HL-60 (cell line): Measurements from ENCODE around the gene FASTK.

Experiments used
- DNase-seq, 2 experiments: peaks; one replicate each; pipeline ENCODE4 v3.0.0-alpha.2; 2010 to 2020; ENCODE audit warnings: low read depth in 1 of 2, low spot score in 1 of 2
- H3K27ac ChIP-seq: fragments of 250-450 bp; sonication (Bioruptor Pico); replicated peaks from 2 replicates; pipeline ENCODE4 v1.5.1; 2020; ENCODE audit warnings: mild to moderate bottlenecking, moderate library complexity
- H3K27me3 ChIP-seq: fragments of 250-450 bp; sonication (Bioruptor Pico); 2 replicates; pipeline ENCODE4 v1.5.1; 2021; ENCODE audit warnings: mild to moderate bottlenecking, moderate library complexity; ENCODE audit not compliant: insufficient read depth, poor library complexity, severe bottlenecking
- H3K4me3 ChIP-seq: replicated peaks from 2 replicates; pipeline ENCODE4 v1.5.1; 2011; ENCODE audit warnings: mild to moderate bottlenecking, control low read depth, low read length; ENCODE audit not compliant: insufficient read depth
- CTCF ChIP-seq: IDR thresholded peaks from one replicate; pipeline ENCODE4 v1.5.1; 2011; ENCODE audit warnings: low read length, control low read depth, inconsistent platforms; ENCODE audit not compliant: insufficient read depth
- GABPA ChIP-seq: IDR thresholded peaks from 2 replicates; pipeline ENCODE4 v1.6.1; 2012; ENCODE audit warnings: low read depth
- POLR2AphosphoS5 ChIP-seq: IDR thresholded peaks from 2 replicates; pipeline ENCODE4 v1.6.1; 2012; ENCODE audit warnings: low read depth
- REST ChIP-seq: IDR thresholded peaks from 2 replicates; pipeline ENCODE4 v1.6.1; 2012; ENCODE audit warnings: low read depth; ENCODE audit not compliant: insufficient replicate concordance
- SPI1 ChIP-seq: IDR thresholded peaks from 2 replicates; pipeline ENCODE4 v1.6.1; 2012; ENCODE audit warnings: low read depth, mild to moderate bottlenecking, borderline replicate concordance

Gene FASTK

GRCh38 chr7:151104411-151105235 lies 24.0 kb upstream of the FASTK start:
- H3K4me3 ChIP-seq: no peak overlapping the region
- no peak for DNase-seq
- H3K27ac ChIP-seq: no peak overlapping the region
- no peak for TF ChIP-seq SPI1
- no peak for TF ChIP-seq GABPA
- no peak for TF ChIP-seq REST
- no peak for TF ChIP-seq POLR2AphosphoS5
- no peak for TF ChIP-seq CTCF
- H3K27me3 ChIP-seq: no peaks in the 10 kb centered on the region

GRCh38 chr7:151103973-151104372 lies 23.4 kb upstream of the FASTK start:
- TF ChIP-seq POLR2AphosphoS5 (no peak), CTCF (no peak)
- no peak overlapping the region for H3K27ac ChIP-seq
- no peak overlapping the region for H3K4me3 ChIP-seq
- no peaks in the 10 kb centered on the region for H3K27me3 ChIP-seq
- no peak for DNase-seq

- TF ChIP-seq CTCF (no peak), REST (no peak), GABPA (no peak)
- no peak overlapping the region for H3K27ac ChIP-seq
Measured at GRCh38 chr7:151102991-151103390, 22.4 kb upstream of the FASTK start.

More at GRCh38 chr7:151102991-151103390, 22.4 kb upstream of the FASTK start:
- no peaks in the 10 kb centered on the region for H3K27me3 ChIP-seq
- no peak overlapping the region for H3K4me3 ChIP-seq
- no peak for DNase-seq
